Head of caudate nucleus (tissue), 42 donors: ENCODE measurements around the gene TFEB.

ENCODE experiments used
- DNase-seq, 42 donors: peaks; one replicate each; pipeline versions ENCODE4 v3.0.0 to v3.0.0-alpha.2; 2020 to 2021; ENCODE audit warnings: mixed read lengths in 7 of 42
- intact Hi-C: fragments of 100-400 bp; cut with DNase I; formaldehyde crosslinking; loops from one replicate; pipeline ENCODE4 v1.15.0; 2022

The TFEB gene

DNA sequence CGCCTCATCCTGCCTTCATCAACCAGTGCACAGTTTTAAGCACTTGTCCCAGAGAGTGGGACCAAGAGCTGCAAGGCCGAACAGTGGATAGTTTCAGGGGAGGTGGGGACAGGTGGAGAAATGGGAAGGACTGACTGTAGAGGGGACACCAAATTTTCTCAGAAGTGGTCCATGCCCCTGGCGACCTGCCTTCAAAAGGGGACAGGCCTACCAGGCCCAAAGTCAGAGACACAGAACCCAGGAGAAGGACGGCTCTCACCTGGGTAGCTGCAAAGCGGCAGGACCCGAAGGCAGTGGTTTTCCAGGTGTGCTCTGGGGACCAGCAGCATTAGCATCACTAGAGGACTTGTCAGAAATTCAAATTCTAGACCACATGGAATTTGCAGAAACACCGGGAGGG, 5.8 kb downstream of the TFEB start:
- intact Hi-C loops, result no loop called here
- no peak for DNase-seq

DNA sequence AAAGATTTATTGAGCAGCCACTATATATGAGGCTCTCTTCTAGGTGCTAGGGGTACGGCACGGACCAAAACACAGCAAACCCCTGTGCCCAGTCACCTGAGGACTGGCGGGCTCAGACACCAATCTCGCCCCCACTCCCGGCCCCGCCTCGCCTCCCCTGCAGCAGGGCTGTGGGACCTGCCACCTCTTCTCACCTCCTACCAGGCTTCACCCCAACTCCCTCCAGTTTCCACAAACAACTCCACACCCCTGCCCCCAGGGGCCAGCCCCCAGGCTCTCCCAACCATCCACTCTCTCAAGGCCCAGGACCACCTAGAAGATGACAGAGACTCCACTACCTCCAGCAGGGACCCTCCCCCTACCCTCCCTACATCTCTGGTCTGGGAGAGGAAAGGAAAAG, 6.5 kb downstream of the TFEB start:
- no peak for DNase-seq
- intact Hi-C loops, result no loop called here

DNA sequence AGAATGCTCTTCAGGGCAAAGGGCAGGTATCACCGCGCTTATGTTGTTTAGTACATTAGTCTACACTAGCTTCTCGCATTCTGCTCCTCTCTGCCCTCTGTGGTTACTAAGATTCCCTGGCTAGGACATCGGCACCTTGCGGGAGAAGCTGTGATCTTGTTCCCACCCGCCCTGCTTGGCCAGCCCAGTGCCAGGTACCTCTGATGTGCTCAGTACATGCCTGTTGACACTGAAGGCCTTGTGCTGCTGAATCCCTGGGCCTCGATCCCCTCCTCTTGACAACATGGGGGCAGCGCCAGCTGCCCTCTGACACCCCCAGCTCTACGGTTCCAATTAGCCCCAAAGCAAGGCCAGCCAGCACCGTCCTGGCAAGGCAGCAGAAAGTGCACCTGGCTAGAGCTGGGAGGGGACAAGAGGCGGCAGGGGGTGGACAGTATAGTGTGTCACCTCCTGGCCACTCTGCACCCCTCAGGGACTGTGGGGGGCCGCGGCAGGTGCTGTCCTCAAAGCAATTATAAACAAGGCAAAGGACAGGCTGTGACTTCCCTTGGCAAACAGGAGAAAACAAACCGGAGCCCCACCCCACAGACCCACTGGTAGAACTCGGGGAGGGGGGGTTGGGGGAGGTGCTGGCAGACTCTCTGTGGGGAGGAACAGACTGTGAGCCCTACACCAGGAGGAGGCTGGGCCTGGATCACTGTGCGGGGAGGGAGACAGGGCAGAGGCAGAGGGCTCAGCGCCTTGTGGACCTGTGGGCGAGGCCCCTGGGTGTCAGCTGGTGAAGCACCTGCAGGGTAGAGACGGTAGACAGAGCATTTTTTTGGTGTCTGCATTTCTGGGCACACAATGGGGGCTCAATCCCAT, 7.1 kb downstream of the TFEB start:
- DNase-seq, result peak in 32 of 42 donors; percentile 48 to 88 (median 65)
- intact Hi-C loops, result no loop called here

DNA sequence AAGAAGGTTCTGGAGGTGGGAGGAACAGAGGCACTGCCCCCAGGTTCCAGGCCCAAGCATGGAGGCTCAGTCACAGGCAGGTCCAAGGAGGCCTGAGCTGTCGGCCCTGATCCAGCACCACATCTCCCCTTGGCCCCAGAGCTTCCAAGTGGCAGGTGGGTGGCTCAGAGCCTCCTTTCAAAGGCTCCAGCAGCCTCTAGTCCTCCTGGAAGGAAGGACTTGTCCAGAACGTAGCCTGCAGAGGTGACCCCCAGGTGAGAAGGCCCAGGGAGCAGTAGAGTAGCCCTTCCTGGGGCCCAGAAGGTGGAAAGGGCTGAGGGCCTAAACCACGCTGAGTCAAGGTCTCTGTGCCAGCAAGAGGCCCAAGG, 7.7 kb downstream of the TFEB start:
- no peak for DNase-seq
- intact Hi-C loops, result no loop called here

DNA sequence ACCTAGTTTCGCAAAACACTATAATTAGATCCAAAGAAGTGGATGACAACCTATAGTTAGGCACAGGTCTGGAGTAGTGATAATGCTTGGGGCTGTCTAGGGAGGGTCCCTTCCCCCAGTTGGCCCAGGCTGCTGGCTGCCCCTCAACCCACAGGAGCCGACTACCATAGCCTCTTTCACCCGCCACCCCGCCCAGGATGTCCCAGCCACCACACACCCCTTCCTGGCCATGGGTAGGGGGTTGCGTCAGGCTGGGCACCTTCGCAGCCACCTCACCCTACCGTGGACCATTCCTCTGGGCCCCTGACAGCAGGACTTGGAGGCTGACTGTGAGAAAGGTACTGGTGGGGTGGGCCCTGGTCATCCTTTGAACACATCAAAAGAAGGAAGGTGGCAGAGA, 8.5 kb downstream of the TFEB start:
- no peak for DNase-seq
- intact Hi-C loops, result no loop called here

DNA sequence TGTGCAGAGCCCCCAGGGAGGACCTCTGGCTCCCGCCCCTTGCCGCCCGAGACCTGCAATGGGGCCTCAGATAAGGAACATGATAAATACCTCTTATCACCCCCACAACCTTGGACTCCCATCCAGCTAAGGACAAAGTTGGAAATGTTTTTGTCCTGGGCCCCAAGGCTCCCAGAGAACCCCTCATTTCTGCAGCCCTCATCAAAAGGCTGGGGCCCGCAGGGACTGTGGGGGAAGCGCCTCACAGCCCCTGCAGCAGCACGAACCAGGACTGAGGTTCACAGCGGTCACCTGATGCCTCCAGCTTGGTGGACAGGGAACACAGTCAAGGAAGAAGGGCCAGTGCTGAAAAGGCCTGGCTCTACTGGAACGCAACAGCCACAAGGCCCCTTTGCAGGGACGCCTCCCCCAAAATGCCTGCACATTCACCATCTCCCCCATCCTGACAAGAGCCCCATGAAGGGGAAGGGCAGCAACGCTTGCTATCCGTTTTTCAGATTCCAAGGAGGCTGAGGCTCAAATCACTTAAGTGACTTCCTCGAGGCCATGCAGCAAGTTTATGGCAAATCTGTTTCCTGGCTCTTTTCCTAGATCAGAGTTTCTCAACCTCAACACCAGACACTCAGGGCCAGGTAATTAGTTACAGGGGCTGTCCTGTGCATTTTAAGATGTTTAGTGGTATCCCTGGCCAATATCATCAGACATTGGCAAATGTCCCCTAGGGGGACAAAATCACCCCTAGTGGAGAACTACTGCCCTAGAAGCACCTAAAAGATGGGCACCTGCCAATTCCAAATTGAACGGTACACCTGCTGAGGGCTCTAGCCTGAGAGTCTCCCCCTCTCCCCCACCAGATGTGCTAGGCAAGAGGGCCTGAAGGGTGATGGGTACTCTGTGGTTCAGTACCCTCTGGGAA, 10.6 kb downstream of the TFEB start:
- no peak for DNase-seq

DNA sequence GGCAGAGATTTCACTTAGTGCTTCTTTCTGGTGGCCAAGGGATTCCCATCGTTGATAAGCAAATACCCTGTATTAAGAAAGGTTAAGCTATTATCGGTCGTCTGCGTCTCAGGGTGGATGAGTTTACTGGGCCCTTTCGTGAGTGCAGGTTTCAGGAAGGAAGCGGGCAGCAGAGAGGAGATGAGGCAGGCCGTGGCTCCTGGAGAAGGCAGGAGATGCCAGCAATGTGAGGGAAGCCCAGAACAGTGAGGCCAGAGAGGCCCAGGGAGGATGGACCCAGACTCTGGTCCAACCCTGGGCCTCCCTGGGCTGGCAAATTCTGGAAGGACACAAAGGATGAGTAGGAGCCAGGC, 11.2 kb downstream of the TFEB start:
- intact Hi-C loops, result no loop called here
- DNase-seq, result no peak

More for the DNA sequence above, 10.6 kb downstream of the TFEB start:
- intact Hi-C loops, result no loop called here

DNA sequence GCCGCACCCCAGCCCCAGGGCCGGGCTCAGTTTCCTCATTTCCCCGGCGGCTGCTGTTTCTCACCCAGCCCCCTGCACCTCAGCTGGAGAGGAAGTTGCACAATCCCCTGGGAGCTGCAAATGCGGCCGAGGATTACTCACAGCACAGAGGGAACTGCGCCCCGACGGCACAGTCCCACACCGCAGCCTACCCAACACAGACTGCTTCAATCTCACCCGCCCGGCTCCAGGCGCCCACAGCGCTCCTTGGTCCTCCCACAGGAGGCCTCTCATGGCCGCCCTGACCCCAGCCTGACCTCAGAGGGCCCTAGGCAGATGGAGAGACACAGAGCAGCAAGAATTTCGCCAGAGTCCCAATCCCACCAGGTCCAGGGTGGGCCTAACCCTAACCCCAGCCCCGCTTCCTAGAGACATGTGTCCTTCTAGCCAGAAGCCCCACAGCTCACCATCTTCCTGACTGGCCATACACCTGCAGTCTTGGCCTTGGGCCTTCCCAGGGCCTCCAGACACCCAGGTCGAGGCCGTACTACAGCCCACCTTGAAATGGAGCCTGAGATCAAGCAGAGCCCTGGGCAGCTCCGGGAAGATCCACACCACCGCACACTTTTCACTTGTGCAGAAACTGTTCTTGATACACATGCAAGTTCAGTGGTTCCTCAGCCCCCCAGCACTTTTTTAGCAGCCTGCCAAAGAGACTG, 11.7 kb downstream of the TFEB start:
- DNase-seq, result peak in 41 of 42 donors; percentile 52 to 86 (median 71)
- intact Hi-C loops, result no loop called here

DNA sequence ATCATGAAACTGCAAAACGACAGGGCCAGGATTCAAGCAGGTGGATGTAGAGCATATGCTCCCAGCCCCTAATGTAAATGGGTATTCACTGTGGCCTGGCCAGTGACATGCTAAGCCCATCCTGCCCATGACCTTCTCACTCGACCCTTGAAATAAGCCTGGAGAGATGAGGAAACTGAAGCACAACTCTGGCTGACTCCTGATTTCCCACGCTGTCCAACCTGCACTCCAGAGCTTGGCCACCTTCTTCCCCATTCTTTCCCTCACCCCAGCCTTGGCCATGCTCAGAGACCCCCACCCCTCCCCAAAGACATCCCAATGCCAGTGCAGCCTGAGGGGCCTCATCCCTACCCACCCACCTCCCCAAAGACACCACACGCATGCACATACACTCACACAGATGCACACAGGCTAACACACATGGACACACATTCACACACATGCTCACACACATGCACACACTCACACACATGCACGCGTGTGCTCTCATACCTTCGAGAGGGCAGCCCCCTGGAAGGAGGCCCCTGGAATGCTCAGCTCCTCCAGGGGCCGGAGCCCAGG, 12.4 kb downstream of the TFEB start:
- intact Hi-C loops, result no loop called here
- DNase-seq, result no peak

DNA sequence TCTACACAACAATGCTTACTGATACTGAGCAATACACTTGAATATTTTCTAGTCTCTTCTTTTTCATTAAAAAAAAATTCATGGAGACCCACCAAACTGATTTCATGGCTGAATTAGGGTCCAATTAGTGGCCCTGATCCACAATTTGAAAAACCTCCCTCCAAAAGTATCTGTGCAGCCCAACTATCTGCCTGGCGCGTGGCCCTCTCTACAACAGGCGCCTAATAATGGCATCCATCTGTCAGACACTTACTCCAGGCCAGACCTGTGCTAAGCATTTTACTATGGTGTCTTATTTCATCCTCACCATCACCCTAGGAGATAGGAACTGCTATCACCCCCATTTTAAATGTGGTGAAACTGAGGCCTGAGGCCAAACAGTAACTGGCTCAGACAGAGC, 14.0 kb downstream of the TFEB start:
- intact Hi-C loops, result no loop called here
- DNase-seq, result no peak

DNA sequence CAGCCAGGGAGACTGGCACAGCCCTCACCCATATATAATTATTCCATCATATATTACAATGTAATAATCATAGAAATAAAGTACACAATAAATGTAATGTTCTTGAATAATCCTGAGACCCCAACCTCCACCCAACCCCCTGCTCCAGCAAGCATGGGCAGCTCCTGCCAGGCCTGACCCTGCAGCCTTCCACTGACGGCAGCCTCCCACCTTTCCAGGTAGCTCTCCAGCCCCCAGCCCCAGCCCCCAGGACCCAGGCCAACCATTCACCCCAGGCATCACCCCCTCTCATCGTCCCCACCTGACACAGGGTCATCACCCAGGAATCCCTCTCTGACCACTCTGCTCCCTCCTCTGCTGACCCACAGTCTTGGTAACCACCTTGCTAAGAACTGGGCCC, 14.6 kb downstream of the TFEB start:
- no peak for DNase-seq
- intact Hi-C loops, result no loop called here

DNA sequence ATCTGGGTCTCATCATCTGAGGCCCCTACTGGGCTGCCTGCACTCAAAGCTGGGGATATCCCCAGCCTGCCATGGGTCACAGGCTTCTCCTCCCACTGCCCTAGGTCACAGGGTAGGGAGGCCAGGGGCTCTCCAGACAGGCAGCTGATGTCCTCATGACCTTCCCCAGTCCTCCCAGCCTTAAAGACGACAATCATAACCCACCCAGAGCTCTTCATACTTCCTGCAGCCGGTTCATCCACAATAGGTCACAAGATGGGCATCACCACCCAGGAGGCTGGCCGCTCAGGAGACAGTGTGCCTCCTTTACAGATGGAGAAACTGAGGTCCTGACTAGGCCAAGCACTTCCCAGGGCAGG, 15.2 kb downstream of the TFEB start:
- intact Hi-C loops, result no loop called here
- no peak for DNase-seq

DNA sequence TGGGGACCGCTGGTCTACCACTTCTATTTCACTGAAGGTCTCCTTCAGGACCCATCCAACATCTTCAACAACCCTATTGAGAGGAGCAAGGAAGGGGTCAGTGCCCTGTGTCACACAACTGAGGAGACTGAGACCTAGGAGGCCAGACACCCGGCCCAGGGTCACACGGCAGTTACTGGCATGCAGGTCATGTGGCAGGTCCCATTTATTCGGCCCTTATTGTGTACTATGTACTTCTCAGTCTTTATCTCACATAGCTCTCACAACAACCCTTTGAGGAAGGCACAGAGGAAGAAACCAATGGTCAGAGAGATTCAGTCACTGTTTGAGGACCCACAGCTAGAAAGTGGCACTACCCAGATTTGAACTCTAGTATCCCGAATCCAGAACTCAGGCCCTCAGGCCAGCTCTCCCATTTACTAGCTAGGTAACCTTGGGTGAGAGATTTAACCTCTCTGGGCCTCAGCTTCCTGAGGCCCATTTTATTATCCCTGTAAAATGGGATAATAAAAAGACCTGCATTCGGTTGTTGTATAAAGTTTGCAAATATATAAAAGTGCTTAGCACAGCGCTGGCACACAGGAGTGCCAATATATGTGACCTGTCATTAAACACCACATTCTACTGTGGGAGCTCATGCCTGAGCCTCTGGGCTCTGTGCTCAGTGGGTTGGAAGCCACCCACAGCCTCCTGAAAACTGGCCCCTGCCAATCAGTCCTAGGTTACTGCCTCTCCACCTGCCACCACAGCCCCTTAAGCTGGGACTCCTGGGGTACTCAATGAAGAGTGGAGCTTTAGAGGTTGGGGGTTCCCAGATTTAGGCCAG, 15.8 kb downstream of the TFEB start:
- intact Hi-C loops, result no loop called here
- DNase-seq, result no peak

DNA sequence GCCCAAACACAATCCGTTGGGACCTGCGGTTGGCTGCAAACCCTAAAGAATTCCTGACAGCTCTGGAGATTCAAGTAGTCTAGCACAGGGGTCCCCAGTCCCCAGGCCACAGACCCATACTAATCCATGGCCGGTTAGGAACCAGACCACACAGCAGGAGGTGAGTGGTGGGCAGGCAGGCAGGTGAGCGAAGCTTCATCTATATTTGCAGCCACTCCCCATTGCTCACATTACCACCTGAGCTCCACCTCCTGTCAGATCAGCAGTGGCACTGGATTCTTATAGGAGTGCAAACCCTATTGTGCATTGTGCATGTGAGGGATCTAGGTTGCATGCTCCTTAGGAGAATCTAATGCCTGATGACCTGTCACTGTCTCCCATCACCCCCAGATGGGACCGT, 16.6 kb downstream of the TFEB start:
- DNase-seq, result no peak
- intact Hi-C loops, result no loop called here

DNA sequence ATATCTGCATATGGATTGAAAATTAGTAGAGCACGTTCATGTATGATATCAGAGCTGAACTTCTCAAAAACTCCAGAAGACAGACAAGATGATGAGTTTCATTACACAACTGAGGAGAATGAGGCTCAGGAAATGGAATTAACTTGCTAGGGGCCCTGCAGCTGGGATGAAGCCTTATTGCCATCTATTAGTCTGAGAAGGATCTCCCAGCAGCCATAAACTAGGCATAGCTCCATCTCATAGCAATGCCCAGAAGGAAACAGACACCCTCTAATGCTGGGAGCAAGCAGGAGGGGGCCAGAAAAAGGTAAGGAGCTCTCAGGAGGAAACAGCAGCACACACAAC, 18.0 kb downstream of the TFEB start:
- intact Hi-C loops, result no loop called here
- no peak for DNase-seq

DNA sequence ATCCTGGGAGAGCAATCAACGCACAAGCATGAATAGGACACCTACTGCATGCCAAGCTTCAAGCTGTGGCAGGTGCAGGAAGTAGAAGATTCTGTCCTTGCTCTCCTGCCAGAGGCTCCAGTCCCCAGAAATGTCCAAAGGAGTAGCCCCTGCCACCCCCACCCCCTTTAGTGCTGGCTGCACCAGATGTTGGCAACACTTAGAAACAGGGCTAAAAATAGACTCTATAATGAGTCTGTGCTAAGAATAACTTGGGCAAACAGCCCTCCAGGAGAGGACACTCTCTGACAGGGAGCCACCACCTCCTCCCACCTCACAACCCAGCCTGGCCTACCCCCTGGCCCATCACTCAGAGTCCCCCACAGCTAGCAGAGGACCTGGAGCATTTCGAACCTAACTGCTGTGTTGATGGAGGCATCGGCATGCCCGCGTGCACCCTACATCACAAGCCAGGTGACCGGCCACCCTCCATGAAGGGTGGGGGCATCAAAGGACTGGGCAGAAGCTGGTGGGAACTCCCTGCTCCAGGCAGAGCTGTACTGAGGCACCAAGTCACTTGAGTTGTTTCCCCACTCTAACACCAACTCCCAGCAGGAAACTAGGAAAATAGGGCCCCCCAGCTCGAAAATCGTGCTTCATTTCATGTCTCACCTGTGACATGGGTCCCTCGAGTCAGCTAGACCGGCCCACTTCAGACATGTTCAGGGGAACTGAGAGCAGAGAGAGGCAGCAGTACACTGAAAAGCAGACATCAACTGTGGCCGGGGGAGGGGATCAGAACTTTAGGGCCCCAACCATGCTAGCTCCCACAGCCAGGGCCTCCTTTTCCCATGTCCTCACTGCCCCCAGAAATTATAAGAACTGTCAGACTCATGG, 18.7 kb downstream of the TFEB start:
- DNase-seq, result peak in 2 of 42 donors; percentile 3 to 22
- intact Hi-C loops, result no loop called here

DNA sequence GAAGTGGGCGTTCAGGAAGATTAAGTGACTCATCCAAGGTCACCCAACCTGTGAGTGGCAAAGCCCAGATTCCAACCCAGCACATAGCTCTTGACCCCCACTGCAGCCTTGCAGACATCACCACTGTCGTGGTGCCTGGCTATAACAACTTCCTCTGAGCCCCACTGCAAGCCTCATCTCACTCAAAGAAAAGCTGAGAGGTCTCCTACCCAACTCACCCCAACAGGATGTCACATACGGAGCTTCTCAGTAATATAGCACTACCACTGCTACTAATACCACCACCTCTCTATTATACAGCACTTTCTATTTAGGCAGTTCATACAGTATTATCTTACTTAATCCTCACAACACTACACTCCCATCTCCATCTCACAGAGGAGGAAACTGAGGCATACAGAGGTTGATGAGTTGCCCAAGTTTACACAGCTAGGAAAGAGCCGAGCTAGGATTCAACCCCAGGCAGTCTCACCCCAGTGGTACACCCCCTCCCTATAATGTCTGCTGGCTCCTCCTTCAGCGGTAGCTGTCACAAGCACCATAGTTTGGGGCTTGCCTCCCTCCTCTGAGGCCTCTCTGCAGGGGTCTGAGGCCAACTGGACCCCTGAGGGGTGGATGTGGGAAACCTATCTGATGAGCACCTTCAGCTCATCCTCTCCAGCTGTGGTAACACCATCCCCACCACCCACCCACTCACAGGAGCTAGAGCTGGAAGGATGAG, 19.5 kb downstream of the TFEB start:
- intact Hi-C loops, result no loop called here
- DNase-seq, result peak in 1 of 42 donors; percentile 0
